Activated T-cell treated with anti-CD3 and anti-CD28 coated beads, Interleukin-2, amount 50 U/mL, for 72 hours (primary cell): ENCODE results near the gene FOXL1. TPM values are rescaled to one million over a fixed set of nuclear protein-coding genes. Genes with fewer than 3 reads are reported as not detected.
A peak's percentile ranks its signal among the peaks of the same experiment; 100 is the strongest.

Experiments used
- ATAC-seq, 2 donors: fragments of 150-1000 bp; cut with Tn5 transposase; replicated peaks in 1 of 2; 2 replicates each; pipeline ENCODE4 v1.10.0; 2021; ENCODE audit warnings: moderate library complexity in 2 of 2, mild to moderate bottlenecking in 1 of 2
- DNase-seq, 2 donors: peaks; one replicate each; pipeline ENCODE4 v3.0.0; 2021 to 2022; ENCODE audit warnings: mixed read lengths in 1 of 2
- H3K27ac Mint-ChIP-seq: one replicate; pipeline ENCODE4 v1.8.0; 2022; ENCODE audit warnings: mild to moderate bottlenecking, moderate library complexity, mixed read lengths
- H3K27me3 Mint-ChIP-seq: one replicate; pipeline ENCODE4 v1.8.0; 2022; ENCODE audit warnings: low read depth, mixed read lengths
- H3K36me3 Mint-ChIP-seq, 2 donors: one replicate each; pipeline ENCODE4 v1.8.0; 2022; ENCODE audit warnings: mixed read lengths in 2 of 2, mild to moderate bottlenecking in 1 of 2; ENCODE audit not compliant: insufficient read depth in 2 of 2
- H3K4me1 Mint-ChIP-seq: one replicate; pipeline ENCODE4 v1.8.0; 2022; ENCODE audit warnings: low read depth, mixed read lengths
- H3K4me3 Mint-ChIP-seq, 2 donors: one replicate each; pipeline ENCODE4 v1.8.0; 2022; ENCODE audit warnings: mild to moderate bottlenecking in 2 of 2, mixed read lengths in 2 of 2, moderate library complexity in 2 of 2
- H3K9me3 Mint-ChIP-seq, 2 donors: one replicate each; pipeline ENCODE4 v1.8.0; 2022; ENCODE audit warnings: mixed read lengths in 2 of 2
- total RNA-seq, 2 donors: library from RNA; stranded (reverse); gene quantifications; one replicate each; pipeline ENCODE4 v1.2.3, GENCODE V29; 2022

The FOXL1 gene
- total RNA-seq, 2 donors from 2014 or later, result 0.07 TPM; not detected in 1

DNA sequence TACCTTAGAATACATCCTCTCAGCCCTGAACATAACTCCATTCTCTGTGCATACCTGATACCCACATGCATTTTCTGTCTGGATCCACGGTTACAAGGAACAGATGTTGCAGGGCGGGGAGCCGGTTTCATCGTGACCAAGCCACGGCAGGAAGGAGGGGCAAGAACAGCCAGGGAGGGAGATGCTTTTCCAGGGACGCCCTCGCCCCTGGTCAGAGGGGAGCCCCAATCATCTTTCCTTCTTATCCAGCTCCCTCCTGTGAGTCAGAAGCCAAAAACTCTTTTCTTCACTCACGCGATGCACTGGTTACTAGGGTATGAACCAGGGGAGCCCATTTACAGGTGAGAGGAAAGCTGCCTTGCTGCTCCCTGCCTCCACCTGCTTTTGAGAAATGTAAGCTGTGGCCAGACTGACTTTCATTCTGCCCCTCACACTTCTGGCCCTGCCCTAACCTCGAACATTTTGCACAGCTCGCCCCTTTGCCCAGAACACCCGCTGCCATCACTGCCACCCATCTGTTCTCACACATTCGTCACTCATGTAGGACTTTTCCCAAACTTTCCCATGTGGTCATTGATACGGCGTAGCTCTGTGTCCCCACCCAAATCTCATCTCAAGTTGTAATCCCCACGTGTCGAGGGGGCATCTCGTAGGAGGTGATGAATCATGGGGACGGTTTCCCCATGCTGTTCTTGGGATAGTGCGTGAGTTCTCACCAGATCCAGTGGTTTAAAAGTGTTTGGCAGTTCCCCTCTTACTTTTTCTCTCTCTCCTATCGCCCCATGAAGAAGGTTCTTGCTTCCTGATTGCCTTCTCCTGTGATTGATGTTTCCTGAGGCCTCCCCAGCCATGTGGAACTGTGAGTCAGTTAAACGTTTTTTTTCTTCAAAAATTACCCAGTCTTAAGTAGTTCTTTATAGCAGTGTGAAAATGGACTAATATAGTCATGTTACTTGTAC is 20.5 kb downstream of the FOXL1 start:
- Mint-ChIP-seq H3K27me3 (peaks cover 44% of the 10 kb centered on the region), H3K9me3 (no peaks in the 10 kb centered on the region), H3K27ac (no peak overlapping the region), H3K4me1 (peaks cover 8% of the 10 kb centered on the region), H3K36me3 (no peaks in the 10 kb centered on the region), H3K4me3 (no peak overlapping the region)
- no peak for ATAC-seq
- DNase-seq, result no peak

DNA sequence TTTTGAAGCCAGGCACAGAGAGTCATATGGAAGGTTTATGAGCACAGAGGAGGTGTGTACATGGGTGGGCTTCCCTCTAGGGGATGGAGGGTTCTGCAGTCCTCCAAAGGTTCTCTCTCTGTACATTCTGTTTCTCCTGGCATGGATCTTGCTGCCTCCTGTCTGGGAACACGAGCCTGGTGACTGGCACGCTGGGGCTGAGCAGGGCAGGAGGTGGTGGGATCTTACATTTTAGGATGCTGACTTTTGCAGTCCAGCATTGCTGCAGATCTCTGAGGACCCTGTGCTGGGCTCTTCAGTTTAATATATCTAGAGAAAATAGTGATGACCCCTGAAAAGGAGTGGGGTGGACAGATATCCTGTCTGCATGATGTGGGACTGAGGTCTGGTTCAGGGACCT is 23.0 kb downstream of the FOXL1 start:
- Mint-ChIP-seq H3K4me1 (peaks cover 21% of the 10 kb centered on the region), H3K27me3 (peaks cover 44% of the 10 kb centered on the region)

DNA sequence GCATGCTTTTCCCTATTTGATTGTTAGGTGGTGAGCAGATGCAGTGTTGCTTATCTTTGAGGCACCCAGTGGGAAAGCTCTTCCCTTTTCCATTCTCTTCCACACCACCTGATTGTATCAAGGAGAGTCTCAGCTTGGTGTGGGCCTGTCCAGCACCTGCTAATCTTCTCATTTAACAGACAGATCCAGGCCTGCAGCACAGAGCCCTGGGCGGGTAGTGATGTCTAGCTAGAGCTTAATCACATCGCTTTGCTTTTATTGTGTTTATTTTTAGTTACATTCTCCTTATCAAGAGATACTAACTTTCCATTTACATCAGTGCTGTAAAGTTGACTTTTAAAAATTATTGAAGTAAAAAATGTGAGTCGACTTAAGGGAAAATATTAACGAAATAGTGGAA is 24.2 kb downstream of the FOXL1 start:
- no peak overlapping the region for H3K27ac Mint-ChIP-seq
- no peak for DNase-seq
- H3K9me3 Mint-ChIP-seq, result no peaks in the 10 kb centered on the region
- peaks cover 44% of the 10 kb centered on the region for H3K27me3 Mint-ChIP-seq
- H3K4me3 Mint-ChIP-seq, result no peak overlapping the region
- ATAC-seq, result no peak
- H3K36me3 Mint-ChIP-seq, result no peaks in the 10 kb centered on the region
- peaks cover 21% of the 10 kb centered on the region for H3K4me1 Mint-ChIP-seq

More for the DNA sequence above, 23.0 kb downstream of the FOXL1 start:
- ATAC-seq (no peak), DNase-seq (no peak)
- Mint-ChIP-seq H3K9me3 (no peaks in the 10 kb centered on the region), H3K27ac (no peak overlapping the region), H3K4me3 (no peak overlapping the region), H3K36me3 (no peaks in the 10 kb centered on the region)

DNA sequence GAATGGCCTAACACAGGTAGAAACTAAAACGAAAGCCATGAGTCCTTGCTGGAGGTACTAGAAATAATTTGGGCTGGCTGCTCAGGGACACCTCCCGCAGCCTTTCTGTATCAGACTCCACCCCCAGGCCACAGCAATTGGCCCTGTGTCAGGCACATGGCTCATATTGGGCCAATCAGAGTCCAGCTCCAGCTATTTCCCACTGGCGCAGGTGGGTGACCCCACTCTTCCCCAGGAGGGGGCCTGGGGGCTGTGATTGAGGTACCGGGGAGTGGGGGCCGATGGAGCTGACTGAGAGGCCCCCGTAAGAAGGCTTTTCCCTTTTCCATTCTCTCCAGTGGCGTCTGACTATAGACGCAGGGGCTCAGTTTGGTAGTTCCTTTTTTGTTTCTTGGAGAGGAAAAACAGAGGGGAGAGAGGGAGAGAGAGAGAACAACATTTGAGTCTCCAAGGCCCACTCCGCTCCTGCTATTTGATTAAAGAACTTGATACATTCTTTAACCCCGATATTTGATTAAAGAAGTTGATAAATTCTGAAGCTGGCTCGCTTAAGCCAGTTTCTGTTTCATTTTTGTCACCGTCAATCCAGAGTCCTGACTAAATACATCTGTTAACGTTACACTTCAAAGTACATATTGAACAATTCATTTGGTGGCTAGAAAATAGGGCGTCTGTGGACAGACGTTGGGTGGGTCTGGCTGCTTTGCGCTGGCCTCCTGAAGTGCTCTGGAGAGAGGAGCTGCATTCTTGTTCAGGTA is 26.3 kb downstream of the FOXL1 start:
- ATAC-seq (peak; percentile 88 to 95), DNase-seq (peak; percentile 38 to 45)
- H3K9me3 Mint-ChIP-seq, result no peaks in the 10 kb centered on the region
- peak overlapping the region; percentile 14 for H3K27ac Mint-ChIP-seq
- H3K4me1 Mint-ChIP-seq, result peaks cover 13% of the 10 kb centered on the region
- H3K36me3 Mint-ChIP-seq, result no peaks in the 10 kb centered on the region
- H3K27me3 Mint-ChIP-seq, result peaks cover 31% of the 10 kb centered on the region
- H3K4me3 Mint-ChIP-seq, result peak overlapping the region; percentile 77 to 86

DNA sequence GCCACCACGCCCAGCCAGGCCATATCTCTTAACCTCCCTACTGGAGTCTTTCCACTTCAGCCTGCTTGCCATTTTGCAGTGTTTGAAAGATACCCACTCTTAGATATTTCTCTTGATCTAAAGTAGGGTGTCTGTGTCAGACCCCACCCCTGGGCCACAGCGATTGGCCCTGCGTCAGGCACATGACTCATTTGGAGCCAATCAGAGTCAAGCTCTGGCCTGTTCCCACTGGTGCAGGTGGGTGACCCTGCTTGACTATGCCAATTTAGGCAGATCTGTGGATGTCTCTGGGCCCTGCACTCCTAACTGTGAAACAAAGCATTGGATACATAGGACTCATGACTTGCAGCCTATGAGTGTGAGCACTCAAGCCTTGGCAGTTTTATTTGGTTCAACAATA is 27.6 kb downstream of the FOXL1 start:
- Mint-ChIP-seq H3K9me3 (no peaks in the 10 kb centered on the region), H3K4me1 (peaks cover 13% of the 10 kb centered on the region), H3K4me3 (peak overlapping the region in 1 of 2 donors; percentile 18), H3K27ac (no peak overlapping the region), H3K27me3 (peaks cover 25% of the 10 kb centered on the region), H3K36me3 (no peaks in the 10 kb centered on the region)
- DNase-seq (no peak), ATAC-seq (no peak)

DNA sequence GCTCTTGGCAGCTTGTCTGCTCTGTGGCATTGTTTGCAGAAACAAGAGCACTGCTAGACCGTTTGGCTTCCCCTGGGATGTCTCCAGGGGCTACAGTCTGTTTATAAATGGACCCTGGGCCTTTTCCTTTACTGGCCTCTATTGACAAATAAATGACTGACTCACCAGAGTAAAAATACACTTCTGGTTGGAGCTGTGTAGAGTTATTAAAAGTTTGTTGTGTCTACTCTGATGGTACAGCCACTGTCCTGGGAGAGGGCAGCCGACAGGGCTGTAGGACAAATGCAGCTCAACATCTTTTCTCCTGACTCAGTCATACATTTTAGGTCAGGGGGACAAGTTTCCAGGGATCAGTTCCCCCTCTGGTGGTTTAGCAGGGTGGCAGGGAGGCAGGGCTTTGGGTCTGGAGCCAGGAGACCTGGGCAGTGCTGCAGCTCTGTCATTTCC is 30.0 kb downstream of the FOXL1 start:
- Mint-ChIP-seq H3K27me3 (peaks cover 17% of the 10 kb centered on the region), H3K27ac (no peak overlapping the region), H3K9me3 (no peaks in the 10 kb centered on the region), H3K4me1 (peaks cover 13% of the 10 kb centered on the region), H3K36me3 (no peaks in the 10 kb centered on the region), H3K4me3 (no peak overlapping the region)
- ATAC-seq, result no peak
- no peak for DNase-seq

DNA sequence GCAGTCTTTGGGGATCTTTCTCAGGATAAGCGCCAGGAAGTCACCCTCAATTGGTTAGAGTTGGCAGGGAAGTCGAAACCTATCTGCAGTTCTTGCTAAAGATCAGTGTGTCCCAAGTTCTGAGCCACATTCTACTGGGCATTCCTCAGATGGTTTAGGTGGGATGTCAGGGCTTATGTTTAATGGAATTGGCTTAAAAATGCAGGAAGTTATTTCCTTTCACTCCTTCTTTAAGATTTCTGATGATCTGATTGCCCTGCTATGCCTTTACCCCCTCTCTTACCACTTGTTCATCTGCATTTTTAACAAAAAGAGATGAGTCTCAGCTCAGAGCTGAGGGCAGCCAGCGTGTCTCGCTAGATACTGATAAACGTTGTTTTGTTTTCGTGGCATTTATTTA is 30.8 kb downstream of the FOXL1 start:
- DNase-seq (no peak), ATAC-seq (no peak)
- Mint-ChIP-seq H3K4me1 (peaks cover 12% of the 10 kb centered on the region), H3K36me3 (no peaks in the 10 kb centered on the region), H3K27me3 (peaks cover 11% of the 10 kb centered on the region), H3K4me3 (no peak overlapping the region), H3K9me3 (no peaks in the 10 kb centered on the region), H3K27ac (no peak overlapping the region)

DNA sequence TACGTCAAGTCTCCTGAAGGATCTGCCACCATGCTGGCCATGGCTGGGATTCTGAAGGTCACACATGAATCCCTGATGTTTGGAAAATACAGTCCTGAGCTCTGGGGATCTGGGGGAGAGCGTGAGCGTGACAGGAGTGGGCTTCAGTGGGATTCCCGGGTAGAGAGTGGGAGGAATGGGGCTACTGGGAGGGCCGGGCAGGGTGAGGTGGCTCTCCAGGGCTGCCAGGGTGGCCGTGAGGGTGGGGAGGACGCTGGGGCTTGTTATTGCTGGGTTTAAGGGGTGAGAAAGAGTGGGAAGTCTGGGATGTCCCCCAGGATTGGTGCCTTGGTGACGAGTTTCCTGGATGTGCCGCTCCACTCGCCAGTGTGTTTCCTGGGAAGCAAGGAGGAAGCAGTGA is 31.3 kb downstream of the FOXL1 start:
- ATAC-seq (no peak), DNase-seq (no peak)
- Mint-ChIP-seq H3K4me1 (peaks cover 7% of the 10 kb centered on the region), H3K27me3 (peaks cover 6% of the 10 kb centered on the region), H3K4me3 (no peak overlapping the region), H3K9me3 (no peaks in the 10 kb centered on the region), H3K27ac (no peak overlapping the region), H3K36me3 (no peaks in the 10 kb centered on the region)

DNA sequence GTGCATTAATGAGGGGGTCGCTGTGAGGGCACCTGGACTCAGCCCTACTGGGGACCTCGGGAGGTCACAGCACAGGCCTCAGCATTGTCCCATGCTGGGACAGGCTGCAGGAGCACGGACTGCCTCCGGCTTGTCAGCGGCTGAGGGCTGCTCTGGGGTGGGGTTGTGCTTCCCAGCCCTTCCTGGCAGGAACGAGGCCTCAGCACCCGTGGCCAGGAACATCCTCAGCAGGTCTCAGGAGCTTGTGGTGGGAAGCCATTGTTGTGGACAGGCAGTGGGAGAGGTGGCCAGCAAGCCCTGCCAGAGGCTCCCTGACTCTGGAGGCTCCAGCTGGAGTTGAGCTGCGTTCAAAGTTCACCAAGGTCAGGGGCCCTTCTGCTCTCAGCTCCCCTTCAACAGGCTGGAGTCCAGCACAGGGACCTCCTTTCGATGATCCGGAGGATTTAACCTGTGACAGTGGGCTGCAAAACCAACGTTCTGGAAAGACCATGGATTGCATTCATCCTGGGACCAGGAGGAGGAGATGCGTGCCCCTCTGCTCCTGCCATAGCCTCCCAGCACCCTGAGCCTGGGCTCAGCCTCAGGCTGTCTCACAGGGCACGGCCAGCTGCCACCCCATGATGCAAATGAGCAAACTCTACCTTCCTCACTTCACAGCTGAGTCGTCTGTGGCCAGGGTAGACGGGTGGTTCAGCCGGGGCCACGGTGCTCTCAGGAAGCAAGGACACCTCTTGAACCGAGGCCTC is 32.6 kb downstream of the FOXL1 start:
- peaks cover 6% of the 10 kb centered on the region for H3K27me3 Mint-ChIP-seq
- H3K27ac Mint-ChIP-seq, result no peak overlapping the region
- no peak overlapping the region for H3K4me3 Mint-ChIP-seq
- DNase-seq (no peak), ATAC-seq (no peak)
- no peaks in the 10 kb centered on the region for H3K36me3 Mint-ChIP-seq
- no peaks in the 10 kb centered on the region for H3K9me3 Mint-ChIP-seq
- H3K4me1 Mint-ChIP-seq, result no peaks in the 10 kb centered on the region

DNA sequence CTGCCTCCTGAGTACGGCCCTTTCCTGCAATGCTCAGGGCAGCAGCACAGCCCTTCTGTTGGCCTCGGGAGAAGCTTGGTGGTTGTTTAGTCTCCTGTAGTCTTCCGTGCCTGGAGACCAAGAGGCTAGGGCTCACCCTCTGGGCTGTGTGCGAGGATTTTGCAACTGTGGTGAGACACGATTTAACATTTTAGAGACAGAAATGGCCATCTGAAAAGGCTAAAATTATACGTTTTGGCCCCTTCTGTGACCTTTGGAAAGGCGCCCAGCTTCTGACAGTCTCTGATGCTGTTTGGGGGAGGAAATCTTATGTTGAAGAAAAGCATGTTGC is 33.1 kb downstream of the FOXL1 start:
- Mint-ChIP-seq H3K36me3 (no peaks in the 10 kb centered on the region), H3K4me3 (no peak overlapping the region), H3K9me3 (no peaks in the 10 kb centered on the region), H3K27me3 (peaks cover 6% of the 10 kb centered on the region), H3K27ac (no peak overlapping the region), H3K4me1 (no peaks in the 10 kb centered on the region)
- ATAC-seq (no peak), DNase-seq (no peak)

DNA sequence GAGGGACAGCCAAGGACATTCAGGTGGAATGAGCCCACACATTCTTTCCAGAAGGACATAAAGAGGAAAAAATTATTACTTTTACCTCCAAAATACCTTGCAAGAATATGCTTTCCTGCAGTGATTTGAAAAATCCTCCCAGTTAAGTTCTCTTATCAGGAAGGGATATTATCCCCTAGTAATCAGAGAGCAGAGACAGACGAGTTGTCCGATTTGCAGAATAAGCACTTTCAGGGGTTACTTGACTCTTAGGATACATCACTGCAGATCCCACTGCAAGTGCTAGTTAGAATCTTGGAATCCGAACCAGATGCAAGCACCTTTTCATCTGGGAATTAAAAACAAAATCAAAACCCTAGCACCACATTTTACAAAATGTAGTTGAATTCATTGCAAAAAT is 33.6 kb downstream of the FOXL1 start:
- Mint-ChIP-seq H3K4me1 (no peaks in the 10 kb centered on the region), H3K4me3 (no peak overlapping the region), H3K27me3 (peaks cover 6% of the 10 kb centered on the region), H3K36me3 (no peaks in the 10 kb centered on the region), H3K27ac (no peak overlapping the region), H3K9me3 (no peaks in the 10 kb centered on the region)
- DNase-seq (no peak), ATAC-seq (no peak)

DNA sequence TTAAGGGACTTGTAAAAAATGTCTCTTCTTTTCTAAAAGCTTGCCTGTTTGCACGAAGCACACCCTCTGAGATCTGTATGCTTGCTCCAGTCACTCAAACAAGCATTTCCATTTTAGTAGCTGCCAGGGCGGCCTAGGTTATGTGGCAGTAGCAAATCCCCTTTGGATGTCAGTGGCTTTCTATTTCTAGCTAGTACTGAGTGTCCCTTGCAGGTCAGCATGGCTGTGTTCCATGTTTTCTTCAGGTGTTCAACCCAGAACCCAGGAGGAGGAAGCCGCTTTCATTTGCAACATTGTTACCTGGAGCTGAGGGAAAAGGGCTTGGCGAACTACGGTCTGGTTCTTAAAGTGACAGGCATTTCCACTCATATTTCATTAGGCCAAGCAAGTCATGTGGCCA is 36.4 kb downstream of the FOXL1 start:
- DNase-seq, result no peak
- no peak overlapping the region for H3K27ac Mint-ChIP-seq
- peaks cover under 1% of the 10 kb centered on the region for H3K27me3 Mint-ChIP-seq
- H3K4me3 Mint-ChIP-seq, result no peak overlapping the region
- no peaks in the 10 kb centered on the region for H3K36me3 Mint-ChIP-seq
- no peaks in the 10 kb centered on the region for H3K9me3 Mint-ChIP-seq
- H3K4me1 Mint-ChIP-seq, result no peaks in the 10 kb centered on the region
- no peak for ATAC-seq

DNA sequence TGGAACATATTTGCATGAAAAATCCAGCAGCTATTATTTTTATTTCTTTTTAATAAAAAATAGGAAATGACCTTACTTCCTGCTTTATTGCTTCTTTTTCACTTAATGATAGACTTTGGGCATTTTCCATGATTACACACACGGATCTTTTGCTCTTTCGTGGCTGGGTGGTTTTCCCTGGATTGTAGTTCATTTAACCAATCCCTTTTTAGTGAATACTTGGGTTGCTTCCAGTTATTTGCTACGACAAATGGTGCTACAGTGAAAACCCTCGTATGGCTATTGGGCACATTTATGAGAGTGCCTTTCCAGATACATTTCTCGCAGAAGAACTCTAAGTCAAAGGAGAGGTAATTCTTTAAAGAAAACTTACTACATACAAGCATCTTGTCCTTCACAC is 38.6 kb downstream of the FOXL1 start:
- Mint-ChIP-seq H3K27me3 (peaks cover 6% of the 10 kb centered on the region), H3K4me1 (no peaks in the 10 kb centered on the region), H3K36me3 (no peaks in the 10 kb centered on the region), H3K9me3 (no peaks in the 10 kb centered on the region), H3K27ac (no peak overlapping the region), H3K4me3 (no peak overlapping the region)
- no peak for DNase-seq
- no peak for ATAC-seq
